Measurements from ENCODE around the gene GBA2.

- TF ChIP-seq, protein P1, sequence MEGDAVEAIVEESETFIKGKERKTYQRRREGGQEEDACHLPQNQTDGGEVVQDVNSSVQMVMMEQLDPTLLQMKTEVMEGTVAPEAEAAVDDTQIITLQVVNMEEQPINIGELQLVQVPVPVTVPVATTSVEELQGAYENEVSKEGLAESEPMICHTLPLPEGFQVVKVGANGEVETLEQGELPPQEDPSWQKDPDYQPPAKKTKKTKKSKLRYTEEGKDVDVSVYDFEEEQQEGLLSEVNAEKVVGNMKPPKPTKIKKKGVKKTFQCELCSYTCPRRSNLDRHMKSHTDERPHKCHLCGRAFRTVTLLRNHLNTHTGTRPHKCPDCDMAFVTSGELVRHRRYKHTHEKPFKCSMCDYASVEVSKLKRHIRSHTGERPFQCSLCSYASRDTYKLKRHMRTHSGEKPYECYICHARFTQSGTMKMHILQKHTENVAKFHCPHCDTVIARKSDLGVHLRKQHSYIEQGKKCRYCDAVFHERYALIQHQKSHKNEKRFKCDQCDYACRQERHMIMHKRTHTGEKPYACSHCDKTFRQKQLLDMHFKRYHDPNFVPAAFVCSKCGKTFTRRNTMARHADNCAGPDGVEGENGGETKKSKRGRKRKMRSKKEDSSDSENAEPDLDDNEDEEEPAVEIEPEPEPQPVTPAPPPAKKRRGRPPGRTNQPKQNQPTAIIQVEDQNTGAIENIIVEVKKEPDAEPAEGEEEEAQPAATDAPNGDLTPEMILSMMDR (IDR thresholded peaks at IDR 0.05) = no peak
- TF ChIP-seq EZH2 (IDR thresholded peaks at IDR 0.05) = no peak
These were observed 48.1 kb downstream of the GBA2 start for GRCh38 chr9:35700942-35701341.
